Measurements from ENCODE around the gene SENP3. TPM values are rescaled to one million over a fixed set of nuclear protein-coding genes. Genes with fewer than 3 reads are reported as not detected.

Gene SENP3
- total and polyA plus RNA-seq, 2 of the 13 experiments (the other 11 are each of a cell fraction or from before 2014, with no cell fraction given) = 55.8 to 75.4 TPM

DNA sequence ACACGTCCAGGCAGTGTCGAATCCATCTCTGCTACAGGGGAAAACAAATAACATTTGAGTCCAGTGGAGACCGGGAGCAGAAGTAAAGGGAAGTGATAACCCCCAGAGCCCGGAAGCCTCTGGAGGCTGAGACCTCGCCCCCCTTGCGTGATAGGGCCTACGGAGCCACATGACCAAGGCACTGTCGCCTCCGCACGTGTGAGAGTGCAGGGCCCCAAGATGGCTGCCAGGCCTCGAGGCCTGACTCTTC, 10.5 kb downstream of the SENP3 start (continued):
- TF ChIP-seq GABPB1 (CRISPR knock-in tag; IDR thresholded peaks at IDR 0.05) (no peak), ZNF557 (CRISPR knock-in tag; IDR thresholded peaks at IDR 0.05) (peak; percentile 70; the same call in 1 of the 2 replicates), YEATS2 (CRISPR knock-in tag; IDR thresholded peaks at IDR 0.05; ENCODE audit: borderline replicate concordance) (peak; percentile 97; the same call in 1 of the 2 replicates), NFKBIZ (CRISPR knock-in tag; IDR thresholded peaks at IDR 0.05) (no peak), ZNF138 (CRISPR knock-in tag; IDR thresholded peaks at IDR 0.05; ENCODE audit: low read depth) (no peak; the same call in 1 of the 2 replicates), ZNF547 (CRISPR knock-in tag; IDR thresholded peaks at IDR 0.05) (no peak), EHMT2 (IDR thresholded peaks at IDR 0.05; ENCODE audit: borderline replicate concordance, low read depth, low read length) (no peak), ARHGAP35 (CRISPR knock-in tag; IDR thresholded peaks at IDR 0.05; ENCODE audit: borderline replicate concordance) (no peak), EED (CRISPR knock-in tag; IDR thresholded peaks at IDR 0.05) (no peak), ELF3 (CRISPR knock-in tag; IDR thresholded peaks at IDR 0.05) (peak; percentile 86), CEBPG (CRISPR knock-in tag; IDR thresholded peaks at IDR 0.05) (peak; percentile 43; the same call in 1 of the 2 replicates), ZNF83 (CRISPR knock-in tag; IDR thresholded peaks at IDR 0.05; ENCODE audit: borderline replicate concordance) (no peak), ZNF737 (CRISPR knock-in tag; IDR thresholded peaks at IDR 0.05; ENCODE audit: borderline replicate concordance) (no peak)
- TF ChIP-seq, protein P1, sequence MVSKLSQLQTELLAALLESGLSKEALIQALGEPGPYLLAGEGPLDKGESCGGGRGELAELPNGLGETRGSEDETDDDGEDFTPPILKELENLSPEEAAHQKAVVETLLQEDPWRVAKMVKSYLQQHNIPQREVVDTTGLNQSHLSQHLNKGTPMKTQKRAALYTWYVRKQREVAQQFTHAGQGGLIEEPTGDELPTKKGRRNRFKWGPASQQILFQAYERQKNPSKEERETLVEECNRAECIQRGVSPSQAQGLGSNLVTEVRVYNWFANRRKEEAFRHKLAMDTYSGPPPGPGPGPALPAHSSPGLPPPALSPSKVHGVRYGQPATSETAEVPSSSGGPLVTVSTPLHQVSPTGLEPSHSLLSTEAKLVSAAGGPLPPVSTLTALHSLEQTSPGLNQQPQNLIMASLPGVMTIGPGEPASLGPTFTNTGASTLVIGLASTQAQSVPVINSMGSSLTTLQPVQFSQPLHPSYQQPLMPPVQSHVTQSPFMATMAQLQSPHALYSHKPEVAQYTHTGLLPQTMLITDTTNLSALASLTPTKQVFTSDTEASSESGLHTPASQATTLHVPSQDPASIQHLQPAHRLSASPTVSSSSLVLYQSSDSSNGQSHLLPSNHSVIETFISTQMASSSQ (IDR thresholded peaks at IDR 0.05; ENCODE audit: low read depth) = no peak
- TF ChIP-seq, protein P1 (CRISPR knock-in tag; IDR thresholded peaks at IDR 0.05; ENCODE audit: borderline replicate concordance) = no peak; the same call in 1 of the 2 replicates
- TF ChIP-seq, protein P2, sequence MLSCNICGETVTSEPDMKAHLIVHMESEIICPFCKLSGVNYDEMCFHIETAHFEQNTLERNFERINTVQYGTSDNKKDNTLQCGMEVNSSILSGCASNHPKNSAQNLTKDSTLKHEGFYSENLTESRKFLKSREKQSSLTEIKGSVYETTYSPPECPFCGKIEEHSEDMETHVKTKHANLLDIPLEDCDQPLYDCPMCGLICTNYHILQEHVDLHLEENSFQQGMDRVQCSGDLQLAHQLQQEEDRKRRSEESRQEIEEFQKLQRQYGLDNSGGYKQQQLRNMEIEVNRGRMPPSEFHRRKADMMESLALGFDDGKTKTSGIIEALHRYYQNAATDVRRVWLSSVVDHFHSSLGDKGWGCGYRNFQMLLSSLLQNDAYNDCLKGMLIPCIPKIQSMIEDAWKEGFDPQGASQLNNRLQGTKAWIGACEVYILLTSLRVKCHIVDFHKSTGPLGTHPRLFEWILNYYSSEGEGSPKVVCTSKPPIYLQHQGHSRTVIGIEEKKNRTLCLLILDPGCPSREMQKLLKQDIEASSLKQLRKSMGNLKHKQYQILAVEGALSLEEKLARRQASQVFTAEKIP (CRISPR knock-in tag; IDR thresholded peaks at IDR 0.05; ENCODE audit: borderline replicate concordance) = no peak
- TF ChIP-seq, protein P3, sequence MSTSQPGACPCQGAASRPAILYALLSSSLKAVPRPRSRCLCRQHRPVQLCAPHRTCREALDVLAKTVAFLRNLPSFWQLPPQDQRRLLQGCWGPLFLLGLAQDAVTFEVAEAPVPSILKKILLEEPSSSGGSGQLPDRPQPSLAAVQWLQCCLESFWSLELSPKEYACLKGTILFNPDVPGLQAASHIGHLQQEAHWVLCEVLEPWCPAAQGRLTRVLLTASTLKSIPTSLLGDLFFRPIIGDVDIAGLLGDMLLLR (CRISPR knock-in tag; IDR thresholded peaks at IDR 0.05) = peak; percentile 71; the same call in 1 of the 2 replicates
- TF ChIP-seq, protein P4, sequence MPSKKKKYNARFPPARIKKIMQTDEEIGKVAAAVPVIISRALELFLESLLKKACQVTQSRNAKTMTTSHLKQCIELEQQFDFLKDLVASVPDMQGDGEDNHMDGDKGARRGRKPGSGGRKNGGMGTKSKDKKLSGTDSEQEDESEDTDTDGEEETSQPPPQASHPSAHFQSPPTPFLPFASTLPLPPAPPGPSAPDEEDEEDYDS (CRISPR knock-in tag; IDR thresholded peaks at IDR 0.05) = no peak
- TF ChIP-seq, protein P5, sequence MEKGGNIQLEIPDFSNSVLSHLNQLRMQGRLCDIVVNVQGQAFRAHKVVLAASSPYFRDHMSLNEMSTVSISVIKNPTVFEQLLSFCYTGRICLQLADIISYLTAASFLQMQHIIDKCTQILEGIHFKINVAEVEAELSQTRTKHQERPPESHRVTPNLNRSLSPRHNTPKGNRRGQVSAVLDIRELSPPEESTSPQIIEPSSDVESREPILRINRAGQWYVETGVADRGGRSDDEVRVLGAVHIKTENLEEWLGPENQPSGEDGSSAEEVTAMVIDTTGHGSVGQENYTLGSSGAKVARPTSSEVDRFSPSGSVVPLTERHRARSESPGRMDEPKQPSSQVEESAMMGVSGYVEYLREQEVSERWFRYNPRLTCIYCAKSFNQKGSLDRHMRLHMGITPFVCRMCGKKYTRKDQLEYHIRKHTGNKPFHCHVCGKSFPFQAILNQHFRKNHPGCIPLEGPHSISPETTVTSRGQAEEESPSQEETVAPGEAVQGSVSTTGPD (CRISPR knock-in tag; IDR thresholded peaks at IDR 0.05) = no peak
- TF ChIP-seq, protein P6, sequence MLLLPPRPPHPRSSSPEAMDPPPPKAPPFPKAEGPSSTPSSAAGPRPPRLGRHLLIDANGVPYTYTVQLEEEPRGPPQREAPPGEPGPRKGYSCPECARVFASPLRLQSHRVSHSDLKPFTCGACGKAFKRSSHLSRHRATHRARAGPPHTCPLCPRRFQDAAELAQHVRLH (CRISPR knock-in tag; IDR thresholded peaks at IDR 0.05; ENCODE audit: borderline replicate concordance, low read depth) = peak; percentile 65; the same call in 1 of the 2 replicates
